PC-3 (cell line): ENCODE measurements around the gene MINDY4B. TPM values are rescaled to one million over a fixed set of nuclear protein-coding genes. Genes with fewer than 3 reads are reported as not detected.
A peak's percentile ranks its signal among the peaks of the same experiment; 100 is the strongest.

Experiments
- ATAC-seq: fragments of 200-7000 bp; cut with Tn5 transposase; 2 replicates; pipeline ENCODE4 v1.9.1; 2020; ENCODE audit warnings: mild to moderate bottlenecking, moderate library complexity
- BruUV-seq: library from RNA; stranded (reverse); fragments of 400-500 nt; replicated peaks from 2 replicates; lab custom pipeline; 2021; lab: Mats Ljungman, UMichigan
- CTCF ChIA-PET: fragments of 300-600 bp; sonication (Branson Sonifier 250); formaldehyde crosslinking; loops from one replicate; lab custom pipeline; 2022; ENCODE audit warnings: antibody characterized with exemption; lab: Charles Lee
- POLR2A ChIA-PET: fragments of 300-600 bp; sonication (Branson Sonifier 250); formaldehyde crosslinking; loops from one replicate; lab custom pipeline; 2022; ENCODE audit warnings: antibody characterized with exemption; ENCODE audit not compliant: unreplicated experiment; lab: Charles Lee
- DNase-seq: peaks from one replicate; pipeline ENCODE4 v3.0.0-alpha.2; 2015
- H2AFZ ChIP-seq: fragments of 300-600 bp; sonication (generic); 2 replicates; pipeline ENCODE4 v1.6.0; 2016; ENCODE audit warnings: antibody characterized with exemption, low read length
- H3F3A ChIP-seq: fragments of 300-600 bp; sonication (generic); one replicate; pipeline ENCODE4 v1.6.0; 2017; ENCODE audit warnings: antibody characterized with exemption, low read length, control low read depth, mild to moderate bottlenecking; ENCODE audit not compliant: unreplicated experiment
- H3K27ac ChIP-seq: fragments of 300-600 bp; sonication (generic); 2 replicates; pipeline ENCODE4 v1.5.1; 2016; ENCODE audit warnings: mild to moderate bottlenecking, low read length
- H3K27me3 ChIP-seq: fragments of 300-600 bp; sonication (generic); 2 replicates; pipeline ENCODE4 v1.6.1; 2016; ENCODE audit warnings: low read length, mixed read lengths
- H3K36me3 ChIP-seq: fragments of 300-600 bp; sonication (generic); 2 replicates; pipeline ENCODE4 v1.6.1; 2016; ENCODE audit warnings: low read depth, mixed run types, low read length, mixed read lengths
- H3K4me1 ChIP-seq: fragments of 300-600 bp; sonication (generic); 2 replicates; pipeline ENCODE4 v1.5.1; 2016; ENCODE audit warnings: low read length; ENCODE audit not compliant: insufficient read depth
- H3K4me2 ChIP-seq: fragments of 300-600 bp; sonication (generic); 2 replicates; pipeline ENCODE4 v1.6.0; 2016; ENCODE audit warnings: low read length
- H3K4me3 ChIP-seq: fragments of 300-600 bp; sonication (generic); 2 replicates; pipeline ENCODE4 v1.5.1; 2016; ENCODE audit warnings: mild to moderate bottlenecking, low read length, mixed read lengths
- H3K79me2 ChIP-seq: fragments of 300-600 bp; sonication (generic); 2 replicates; pipeline ENCODE4 v1.6.1; 2017; ENCODE audit warnings: low read length, mixed read lengths
- H3K9ac ChIP-seq: fragments of 300-600 bp; sonication (generic); 2 replicates; pipeline ENCODE4 v1.6.0; 2016; ENCODE audit warnings: mild to moderate bottlenecking, low read length
- H3K9me2 ChIP-seq: fragments of 300-600 bp; sonication (generic); replicated peaks from 2 replicates; pipeline ENCODE4 v1.6.1; 2016; ENCODE audit warnings: mixed run types, low read length, mixed read lengths
- H3K9me3 ChIP-seq: fragments of 300-600 bp; sonication (generic); 2 replicates; pipeline ENCODE4 v1.6.1; 2016; ENCODE audit warnings: low read length, mixed read lengths
- H4K20me1 ChIP-seq: fragments of 300-600 bp; sonication (generic); 2 replicates; pipeline ENCODE4 v1.6.1; 2016; ENCODE audit warnings: low read length, mixed read lengths
- CTCF ChIP-seq: fragments of 300-600 bp; sonication (generic); conservative IDR thresholded peaks from 2 replicates; pipeline ENCODE4 v1.5.1; 2017; ENCODE audit warnings: antibody characterized with exemption, low read depth, mild to moderate bottlenecking, low read length
- EZH2 ChIP-seq: fragments of 300-600 bp; sonication (generic); IDR thresholded peaks from one replicate; pipeline ENCODE4 v1.6.1; 2017; ENCODE audit warnings: antibody characterized with exemption, mild to moderate bottlenecking, low read length; ENCODE audit not compliant: unreplicated experiment
- EZH2phosphoT487 ChIP-seq: fragments of 300-600 bp; sonication (generic); IDR thresholded peaks from 2 replicates; pipeline ENCODE4 v1.6.1; 2018; ENCODE audit warnings: mild to moderate bottlenecking, antibody characterized with exemption, low read length, borderline replicate concordance
- intact Hi-C: fragments of 100-400 bp; cut with micrococcal nuclease; formaldehyde crosslinking; loops from 2 replicates; pipeline ENCODE4 v1.9.0; 2023
- total RNA-seq: library from RNA; depleted of rRNA; stranded (reverse); fragments of >200 nt; gene quantifications from 2 replicates; pipeline ENCODE4 v1.2.3, GENCODE V29; 2014

Gene MINDY4B
- total RNA-seq, 1 experiment from 2014 or later = not detected

- ATAC-seq = no peak
- Histone ChIP-seq H4K20me1 (no peaks in the 10 kb centered on the region), H3K27ac (no peak overlapping the region), H3K4me3 (no peak overlapping the region), H3K9me2 (no peaks in the 10 kb centered on the region), H3F3A (no peaks in the 10 kb centered on the region), H3K27me3 (peaks cover 67% of the 10 kb centered on the region), H3K4me1 (no peaks in the 10 kb centered on the region), H3K36me3 (no peaks in the 10 kb centered on the region), H3K9ac (no peak overlapping the region), H3K79me2 (no peaks in the 10 kb centered on the region), H3K9me3 (no peaks in the 10 kb centered on the region), H2AFZ (no peak overlapping the region), H3K4me2 (no peak overlapping the region)
- ChIA-PET POLR2A (no interaction called here), CTCF (no interaction called here)
- BruUV-seq = no TSS peak
- intact Hi-C loops = no loop called here
- no peak for TF ChIP-seq EZH2
- no peak for TF ChIP-seq CTCF
- no peak for TF ChIP-seq EZH2phosphoT487
- no peak for DNase-seq
These were observed 37.0 kb upstream of the MINDY4B start for GRCh38 chr3:150942221-150942620.

GRCh38 chr3:150936693-150937092, 31.5 kb upstream of the MINDY4B start:
- H3K36me3 ChIP-seq = no peaks in the 10 kb centered on the region
- H3F3A ChIP-seq = no peaks in the 10 kb centered on the region
- H3K9me2 ChIP-seq = no peaks in the 10 kb centered on the region
- ChIA-PET POLR2A (no interaction called here), CTCF (no interaction called here)
- BruUV-seq = no TSS peak
- H3K4me1 ChIP-seq = no peaks in the 10 kb centered on the region
- DNase-seq = no peak
- TF ChIP-seq EZH2 (no peak), EZH2phosphoT487 (no peak), CTCF (no peak)
- H3K4me2 ChIP-seq = no peak overlapping the region
- no peaks in the 10 kb centered on the region for H4K20me1 ChIP-seq
- H3K27me3 ChIP-seq = peaks cover 78% of the 10 kb centered on the region
- no peak overlapping the region for H3K4me3 ChIP-seq
- H3K27ac ChIP-seq = no peak overlapping the region
- no peak overlapping the region for H2AFZ ChIP-seq
- H3K9me3 ChIP-seq = no peaks in the 10 kb centered on the region
- intact Hi-C loops = no loop called here
- ATAC-seq = no peak
- no peak overlapping the region for H3K9ac ChIP-seq
- H3K79me2 ChIP-seq = no peaks in the 10 kb centered on the region

GRCh38 chr3:150933473-150933995, 28.3 kb upstream of the MINDY4B start:
- Histone ChIP-seq H3K9ac (no peak overlapping the region), H3K27ac (no peak overlapping the region), H3K4me2 (no peak overlapping the region), H3K4me3 (no peak overlapping the region), H3K9me3 (no peaks in the 10 kb centered on the region), H3K79me2 (no peaks in the 10 kb centered on the region), H4K20me1 (no peaks in the 10 kb centered on the region), H3K27me3 (peaks cover 82% of the 10 kb centered on the region), H3F3A (no peaks in the 10 kb centered on the region), H3K36me3 (no peaks in the 10 kb centered on the region), H2AFZ (no peak overlapping the region), H3K9me2 (no peaks in the 10 kb centered on the region), H3K4me1 (no peaks in the 10 kb centered on the region)
- ATAC-seq = 0 out of 2 replicates have a peak, but pooled peaks have one; percentile 27
- intact Hi-C loops = no loop called here
- no peak for TF ChIP-seq EZH2
- TF ChIP-seq CTCF = no peak
- TF ChIP-seq EZH2phosphoT487 = no peak
- CTCF ChIA-PET = no interaction called here
- no TSS peak for BruUV-seq
- POLR2A ChIA-PET = no interaction called here
- no peak for DNase-seq
